Activated T-cell treated with anti-CD3 and anti-CD28 coated beads, Interleukin-2, amount 50 U/mL, for 4 hours (primary cell): ENCODE data around the gene FAM200B. TPM values are rescaled to one million over a fixed set of nuclear protein-coding genes. Genes with fewer than 3 reads are reported as not detected.

Experiments used
- ATAC-seq, 2 donors: fragments of 200-7000 bp; cut with Tn5 transposase; one replicate each; pipeline ENCODE4 v1.10.0; 2021
- DNase-seq: peaks from one replicate; pipeline ENCODE4 v3.0.0-alpha.2; 2020
- H3K27me3 Mint-ChIP-seq: one replicate; pipeline ENCODE4 v1.8.0; 2021; ENCODE audit warnings: low read depth, mixed read lengths
- H3K36me3 Mint-ChIP-seq: one replicate; pipeline ENCODE4 v1.8.0; 2022; ENCODE audit warnings: mixed read lengths; ENCODE audit not compliant: insufficient read depth
- H3K4me1 Mint-ChIP-seq: one replicate; pipeline ENCODE4 v1.8.0; 2021; ENCODE audit warnings: low read depth, mixed read lengths
- H3K4me3 Mint-ChIP-seq: one replicate; pipeline ENCODE4 v1.8.0; 2021; ENCODE audit warnings: mild to moderate bottlenecking, moderate library complexity, mixed read lengths
- H3K9me3 Mint-ChIP-seq: one replicate; pipeline ENCODE4 v1.8.0; 2021; ENCODE audit warnings: mixed read lengths
- total RNA-seq, 3 donors: library from RNA; stranded (reverse); gene quantifications; one replicate each; pipeline ENCODE4 v1.2.1, GENCODE V29; 2021

FAM200B gene
- total RNA-seq, 3 donors from 2014 or later = 6.1 to 6.6 (median 6.2) TPM

GRCh38 chr4:15676899-15677298 is 4.7 kb upstream of the FAM200B start:
- peaks cover 3% of the 10 kb centered on the region for H3K4me1 Mint-ChIP-seq
- ATAC-seq = no peak
- no peaks in the 10 kb centered on the region for H3K9me3 Mint-ChIP-seq
- H3K4me3 Mint-ChIP-seq = no peak overlapping the region
- no peak for DNase-seq
- H3K36me3 Mint-ChIP-seq = no peaks in the 10 kb centered on the region
- H3K27me3 Mint-ChIP-seq = no peaks in the 10 kb centered on the region

GRCh38 chr4:15677507-15677988 is 4.1 kb upstream of the FAM200B start:
- Mint-ChIP-seq H3K27me3 (no peaks in the 10 kb centered on the region), H3K36me3 (no peaks in the 10 kb centered on the region), H3K4me3 (no peak overlapping the region), H3K4me1 (peaks cover 9% of the 10 kb centered on the region), H3K9me3 (no peaks in the 10 kb centered on the region)
- DNase-seq = no peak
- no peak for ATAC-seq

GRCh38 chr4:15681067-15681371 is 608 bp upstream of the FAM200B start:
- ATAC-seq (peak in 1 of 2 donors; percentile 69), DNase-seq (no peak)
- H3K9me3 Mint-ChIP-seq = no peaks in the 10 kb centered on the region
- peaks cover 5% of the 10 kb centered on the region for H3K36me3 Mint-ChIP-seq
- no peaks in the 10 kb centered on the region for H3K27me3 Mint-ChIP-seq
- peaks cover 27% of the 10 kb centered on the region for H3K4me1 Mint-ChIP-seq
- peak overlapping the region; percentile 95 for H3K4me3 Mint-ChIP-seq

- no peaks in the 10 kb centered on the region for H3K27me3 Mint-ChIP-seq
- H3K4me3 Mint-ChIP-seq = peak overlapping the region; percentile 95
- H3K4me1 Mint-ChIP-seq = peaks cover 27% of the 10 kb centered on the region
- ATAC-seq (no peak), DNase-seq (no peak)
- no peaks in the 10 kb centered on the region for H3K9me3 Mint-ChIP-seq
- H3K36me3 Mint-ChIP-seq = peaks cover 12% of the 10 kb centered on the region
These were observed 865 bp downstream of the FAM200B start for GRCh38 chr4:15682242-15683142.

- Mint-ChIP-seq H3K9me3 (no peaks in the 10 kb centered on the region), H3K36me3 (peaks cover 14% of the 10 kb centered on the region), H3K4me3 (peak overlapping the region; percentile 31), H3K4me1 (peaks cover 27% of the 10 kb centered on the region), H3K27me3 (no peaks in the 10 kb centered on the region)
- no peak for ATAC-seq
- no peak for DNase-seq
These were observed 1.5 kb downstream of the FAM200B start for GRCh38 chr4:15683143-15683495.

- no peak for ATAC-seq
- Mint-ChIP-seq H3K9me3 (no peaks in the 10 kb centered on the region), H3K36me3 (peaks cover 21% of the 10 kb centered on the region), H3K4me1 (peaks cover 27% of the 10 kb centered on the region), H3K27me3 (no peaks in the 10 kb centered on the region), H3K4me3 (no peak overlapping the region)
- no peak for DNase-seq
These were observed 2.9 kb downstream of the FAM200B start for GRCh38 chr4:15684498-15684897.

GRCh38 chr4:15688051-15688450 is 6.4 kb downstream of the FAM200B start:
- DNase-seq = no peak
- Mint-ChIP-seq H3K4me3 (no peak overlapping the region), H3K36me3 (peaks cover 21% of the 10 kb centered on the region)

GRCh38 chr4:15689540-15689939 is 7.9 kb downstream of the FAM200B start:
- DNase-seq = no peak
- H3K9me3 Mint-ChIP-seq = no peaks in the 10 kb centered on the region
- ATAC-seq = no peak
- H3K4me3 Mint-ChIP-seq = no peak overlapping the region
- no peaks in the 10 kb centered on the region for H3K27me3 Mint-ChIP-seq
- peaks cover 4% of the 10 kb centered on the region for H3K4me1 Mint-ChIP-seq
- H3K36me3 Mint-ChIP-seq = peaks cover 21% of the 10 kb centered on the region

More at GRCh38 chr4:15688051-15688450, 6.4 kb downstream of the FAM200B start:
- no peaks in the 10 kb centered on the region for H3K27me3 Mint-ChIP-seq
- H3K4me1 Mint-ChIP-seq = peaks cover 13% of the 10 kb centered on the region
- no peak for ATAC-seq
- H3K9me3 Mint-ChIP-seq = no peaks in the 10 kb centered on the region

GRCh38 chr4:15690020-15690809 is 8.6 kb downstream of the FAM200B start:
- Mint-ChIP-seq H3K4me3 (no peak overlapping the region), H3K4me1 (peaks cover 2% of the 10 kb centered on the region), H3K27me3 (no peaks in the 10 kb centered on the region), H3K9me3 (no peaks in the 10 kb centered on the region), H3K36me3 (peaks cover 19% of the 10 kb centered on the region)
- ATAC-seq (no peak), DNase-seq (no peak)

GRCh38 chr4:15691346-15692135 is 9.9 kb downstream of the FAM200B start:
- no peaks in the 10 kb centered on the region for H3K9me3 Mint-ChIP-seq
- no peaks in the 10 kb centered on the region for H3K27me3 Mint-ChIP-seq
- ATAC-seq = no peak
- H3K4me3 Mint-ChIP-seq = no peak overlapping the region
- H3K4me1 Mint-ChIP-seq = no peaks in the 10 kb centered on the region
- DNase-seq = no peak
- H3K36me3 Mint-ChIP-seq = peaks cover 11% of the 10 kb centered on the region

- ATAC-seq (no peak), DNase-seq (no peak)
- Mint-ChIP-seq H3K4me3 (no peak overlapping the region), H3K4me1 (peaks cover 6% of the 10 kb centered on the region), H3K9me3 (no peaks in the 10 kb centered on the region), H3K36me3 (peaks cover 7% of the 10 kb centered on the region), H3K27me3 (peaks cover 6% of the 10 kb centered on the region)
These were observed 11.0 kb downstream of the FAM200B start for GRCh38 chr4:15692602-15693001.

GRCh38 chr4:15694431-15694830 is 12.8 kb downstream of the FAM200B start:
- no peaks in the 10 kb centered on the region for H3K9me3 Mint-ChIP-seq
- H3K4me3 Mint-ChIP-seq = no peak overlapping the region
- H3K4me1 Mint-ChIP-seq = peaks cover 6% of the 10 kb centered on the region
- H3K36me3 Mint-ChIP-seq = peaks cover 1% of the 10 kb centered on the region
- ATAC-seq (no peak), DNase-seq (no peak)
- H3K27me3 Mint-ChIP-seq = peaks cover 12% of the 10 kb centered on the region

GRCh38 chr4:15695240-15695699 is 13.6 kb downstream of the FAM200B start:
- ATAC-seq (no peak), DNase-seq (no peak)
- peaks cover 17% of the 10 kb centered on the region for H3K27me3 Mint-ChIP-seq
- no peaks in the 10 kb centered on the region for H3K9me3 Mint-ChIP-seq
- H3K36me3 Mint-ChIP-seq = peaks cover 1% of the 10 kb centered on the region
- H3K4me3 Mint-ChIP-seq = no peak overlapping the region
- peaks cover 6% of the 10 kb centered on the region for H3K4me1 Mint-ChIP-seq

GRCh38 chr4:15695729-15696128 is 14.1 kb downstream of the FAM200B start:
- Mint-ChIP-seq H3K36me3 (peaks cover 1% of the 10 kb centered on the region), H3K4me3 (no peak overlapping the region), H3K9me3 (no peaks in the 10 kb centered on the region), H3K27me3 (peaks cover 17% of the 10 kb centered on the region), H3K4me1 (peaks cover 6% of the 10 kb centered on the region)
- ATAC-seq (no peak), DNase-seq (no peak)
